Lower leg skin (tissue), 4 donors: ENCODE results near the gene TPRX1. TPM values are rescaled to one million over a fixed set of nuclear protein-coding genes. Genes with fewer than 3 reads are reported as not detected.

Source experiments
- DNase-seq, 2 donors: peaks; one replicate each; pipeline ENCODE4 v3.0.0-alpha.2; 2019; ENCODE audit warnings: low spot score in 2 of 2
- H3K4me3 ChIP-seq: fragments of 200-600 bp; sonication (generic); 2 replicates; pipeline ENCODE4 v1.5.1; 2017; ENCODE audit warnings: mild to moderate bottlenecking, low read depth; ENCODE audit not compliant: poor library complexity, severe bottlenecking
- CTCF ChIP-seq, 3 donors: fragments of 450-650 bp; IDR thresholded peaks; one replicate each; pipeline ENCODE4 v1.5.1; 2016; ENCODE audit warnings: antibody characterized with exemption in 3 of 3, mild to moderate bottlenecking in 3 of 3, moderate library complexity in 2 of 3
- POLR2A ChIP-seq, 2 donors: fragments of 450-650 bp; IDR thresholded peaks; one replicate each; pipeline ENCODE4 v1.6.1; 2016 to 2017; ENCODE audit warnings: antibody characterized with exemption in 2 of 2, mild to moderate bottlenecking in 1 of 2, moderate library complexity in 1 of 2
- WGBS, 2 donors: methylation state at CpG; one replicate each; pipeline ENCODE4 v1.1.5; 2018; 5-methylcytosine and 5-hydroxymethylcytosine counted together
- intact Hi-C: fragments of 100-400 bp; cut with DNase I; formaldehyde crosslinking; loops from one replicate; pipeline ENCODE4 v1.15.0; 2023; ENCODE audit warnings: low total_unique reads
- total RNA-seq, 4 donors: library from RNA; depleted of rRNA; stranded (reverse); fragments of >200 nt; gene quantifications; one replicate each; pipeline ENCODE4 v1.1.0, GENCODE V29; 2016

TPRX1 gene
- total RNA-seq, 4 donors from 2014 or later = not detected

GRCh38 chr19:47760632-47760999 lies 43.7 kb downstream of the TPRX1 start:
- intact Hi-C loops = no loop called here
- H3K4me3 ChIP-seq = no peak overlapping the region
- DNase-seq = no peak
- TF ChIP-seq POLR2A (IDR thresholded peaks at IDR 0.05) (no peak), CTCF (IDR thresholded peaks at IDR 0.05) (no peak)
- 89 to 94% methylated on average over 5 of the region's 5 CpGs for WGBS, 2 donors

GRCh38 chr19:47758443-47758804 lies 45.9 kb downstream of the TPRX1 start:
- no peak for DNase-seq
- TF ChIP-seq POLR2A (IDR thresholded peaks at IDR 0.05) (no peak), CTCF (IDR thresholded peaks at IDR 0.05) (no peak)
- WGBS, 2 donors = 86 to 89% methylated on average over 5 of the region's 5 CpGs
- no peak overlapping the region for H3K4me3 ChIP-seq
- intact Hi-C loops = no loop called here

GRCh38 chr19:47757617-47758442 lies 46.5 kb downstream of the TPRX1 start:
- no peak for DNase-seq
- intact Hi-C loops = no loop called here
- TF ChIP-seq POLR2A (IDR thresholded peaks at IDR 0.05) = no peak
- TF ChIP-seq CTCF (IDR thresholded peaks at IDR 0.05) = no peak
- 78 to 80% methylated on average over 14 of the region's 14 CpGs for WGBS, 2 donors
- no peak overlapping the region for H3K4me3 ChIP-seq

- no peak for DNase-seq
- H3K4me3 ChIP-seq = no peak overlapping the region
- no peak for TF ChIP-seq POLR2A (IDR thresholded peaks at IDR 0.05)
- TF ChIP-seq CTCF (IDR thresholded peaks at IDR 0.05) = no peak
- intact Hi-C loops = no loop called here
- WGBS, 2 donors = 88% methylated on average over 22 of the region's 22 CpGs
Measured at GRCh38 chr19:47756953-47757608, 47.3 kb downstream of the TPRX1 start.

- TF ChIP-seq CTCF (IDR thresholded peaks at IDR 0.05) = no peak
- TF ChIP-seq POLR2A (IDR thresholded peaks at IDR 0.05) = no peak
- intact Hi-C loops = no loop called here
- WGBS, 2 donors = 90 to 97% methylated on average over 12 of the region's 12 CpGs
Measured at GRCh38 chr19:47756627-47756929, 47.8 kb downstream of the TPRX1 start.

More at GRCh38 chr19:47756627-47756929, 47.8 kb downstream of the TPRX1 start:
- no peak overlapping the region for H3K4me3 ChIP-seq
- no peak for DNase-seq
